Ishikawa (cell line): ENCODE results near the gene TBC1D13.

Experiments
- CEBPB ChIP-seq: IDR thresholded peaks from 2 replicates; pipeline ENCODE4 v1.6.1; 2012
- CREB1 ChIP-seq: IDR thresholded peaks from 2 replicates; pipeline ENCODE4 v1.6.1; 2012; ENCODE audit warnings: low read depth
- EGR1 ChIP-seq: IDR thresholded peaks from 2 replicates; pipeline ENCODE4 v1.6.1; 2012
- EP300 ChIP-seq: IDR thresholded peaks from 2 replicates; pipeline ENCODE4 v1.6.1; 2012; ENCODE audit warnings: borderline replicate concordance
- FOXM1 ChIP-seq: IDR thresholded peaks from 2 replicates; pipeline ENCODE4 v1.6.1; 2012; ENCODE audit warnings: low read depth, borderline replicate concordance
- MAX ChIP-seq: IDR thresholded peaks from 2 replicates; pipeline ENCODE4 v1.6.1; 2012
- NFIC ChIP-seq: IDR thresholded peaks from 2 replicates; pipeline ENCODE4 v1.6.1; 2012
- RAD21 ChIP-seq: IDR thresholded peaks from 2 replicates; pipeline ENCODE4 v1.6.1; 2012; ENCODE audit warnings: low read depth
- REST ChIP-seq: IDR thresholded peaks from 2 replicates; pipeline ENCODE4 v1.6.1; 2012; ENCODE audit warnings: low read depth, mild to moderate bottlenecking
- TAF1 ChIP-seq: IDR thresholded peaks from 2 replicates; pipeline ENCODE4 v1.6.1; 2012; ENCODE audit warnings: low read depth, mild to moderate bottlenecking
- TCF12 ChIP-seq: IDR thresholded peaks from 2 replicates; pipeline ENCODE4 v1.6.1; 2012; ENCODE audit warnings: low read depth
- TEAD4 ChIP-seq: IDR thresholded peaks from 2 replicates; pipeline ENCODE4 v1.6.1; 2012
- USF1 ChIP-seq: IDR thresholded peaks from 2 replicates; pipeline ENCODE4 v1.6.1; 2012
- YY1 ChIP-seq: IDR thresholded peaks from 2 replicates; pipeline ENCODE4 v1.6.1; 2012; ENCODE audit warnings: low read depth
- ZBTB7A ChIP-seq: IDR thresholded peaks from 2 replicates; pipeline ENCODE4 v1.6.1; 2012; ENCODE audit warnings: low read depth

The TBC1D13 gene

GRCh38 chr9:128805661-128806060, 18.6 kb downstream of the TBC1D13 start:
- TF ChIP-seq MAX, result no peak
- TF ChIP-seq FOXM1, result no peak

- no peak for TF ChIP-seq CREB1
- TF ChIP-seq TCF12, result no peak
- TF ChIP-seq REST, result no peak
- no peak for TF ChIP-seq EP300
- no peak for TF ChIP-seq RAD21
- no peak for TF ChIP-seq CEBPB
- TF ChIP-seq FOXM1, result no peak
- no peak for TF ChIP-seq USF1
- TF ChIP-seq YY1, result no peak
- no peak for TF ChIP-seq NFIC
- no peak for TF ChIP-seq MAX
Measured at GRCh38 chr9:128807827-128808226, 20.8 kb downstream of the TBC1D13 start.

GRCh38 chr9:128808543-128808942, 21.5 kb downstream of the TBC1D13 start:
- TF ChIP-seq TCF12, result no peak
- TF ChIP-seq FOXM1, result no peak
- no peak for TF ChIP-seq RAD21
- no peak for TF ChIP-seq EGR1
- TF ChIP-seq NFIC, result no peak
- no peak for TF ChIP-seq USF1
- no peak for TF ChIP-seq EP300
- TF ChIP-seq TEAD4, result no peak
- no peak for TF ChIP-seq MAX
- no peak for TF ChIP-seq ZBTB7A
- no peak for TF ChIP-seq CREB1
- TF ChIP-seq REST, result no peak
- TF ChIP-seq TAF1, result no peak
- TF ChIP-seq YY1, result no peak
- no peak for TF ChIP-seq CEBPB

- TF ChIP-seq TEAD4, result no peak
- no peak for TF ChIP-seq NFIC
- TF ChIP-seq ZBTB7A, result no peak
- no peak for TF ChIP-seq USF1
- TF ChIP-seq RAD21, result no peak
- TF ChIP-seq CEBPB, result no peak
- TF ChIP-seq TAF1, result no peak
- TF ChIP-seq EGR1, result no peak
- no peak for TF ChIP-seq CREB1
- TF ChIP-seq MAX, result no peak
- TF ChIP-seq YY1, result no peak
- no peak for TF ChIP-seq TCF12
- no peak for TF ChIP-seq REST
Measured at GRCh38 chr9:128809036-128809599, 22.1 kb downstream of the TBC1D13 start.
